Ovary (tissue), 9 donors: ENCODE results near the gene HPCAL1. TPM values are rescaled to one million over a fixed set of nuclear protein-coding genes. Genes with fewer than 3 reads are reported as not detected.
"Not testable (repeated sequence)": the region's sequence is repeated elsewhere in the genome, so short reads cannot be mapped to it uniquely, and the experiment has no call there.

Experiments
- DNase-seq, 5 donors: peaks; one replicate each; pipeline ENCODE4 v3.0.0-alpha.2; 2019 to 2020
- H3K27ac ChIP-seq, 2 donors: fragments of 200-600 bp; one replicate each; pipeline versions ENCODE4 v1.5.1 to v1.8.0; 2019 to 2022
- H3K27me3 ChIP-seq: fragments of 200-600 bp; one replicate; pipeline ENCODE4 v1.8.0; 2022
- H3K36me3 ChIP-seq: fragments of 200-600 bp; sonication (generic); one replicate; pipeline ENCODE4 v1.5.1; 2019
- H3K4me1 ChIP-seq: one replicate; pipeline ENCODE4 v1.8.1; 2013; ENCODE audit warnings: mild to moderate bottlenecking, moderate library complexity; ENCODE audit not compliant: insufficient read depth
- H3K4me3 ChIP-seq: fragments of 200-600 bp; sonication (generic); one replicate; pipeline ENCODE4 v1.5.1; 2017
- H3K9me3 ChIP-seq, 2 donors: fragments of 200-600 bp in 1 of 2; sonication (generic) in 1 of 2; one replicate each; pipeline versions ENCODE4 v1.5.1 to v1.8.1; 2013 to 2019; ENCODE audit warnings: mild to moderate bottlenecking in 1 of 2, moderate library complexity in 1 of 2
- CTCF ChIP-seq, 3 donors: fragments of 450-650 bp in 2 of 3; fragments of 200-600 bp in 1 of 3; IDR thresholded peaks; one replicate each; pipeline versions ENCODE4 v1.5.1 to v1.8.0; 2016 to 2022; ENCODE audit warnings: antibody characterized with exemption in 3 of 3, mild to moderate bottlenecking in 1 of 3
- EP300 ChIP-seq: sonication (generic); formaldehyde crosslinking; IDR thresholded peaks from one replicate; pipeline ENCODE4 v1.6.1; 2017; ENCODE audit warnings: antibody characterized with exemption
- POLR2A ChIP-seq: fragments of 450-650 bp; IDR thresholded peaks from one replicate; pipeline ENCODE4 v1.6.1; 2017; ENCODE audit warnings: antibody characterized with exemption, mild to moderate bottlenecking, moderate library complexity
- WGBS, 3 donors: extraction: QIAGEN DNeasy Blood & Tissue Kit in 1 of 3; methylation state at CpG; one replicate each; pipeline versions ENCODE4 v1.1.5 to v1.1.7; 2013 to 2017; 5-methylcytosine and 5-hydroxymethylcytosine counted together
- intact Hi-C, 4 donors: fragments of 100-400 bp; cut with DNase I; formaldehyde crosslinking; loops; one replicate each; pipeline versions ENCODE4 v1.11.0 to v1.15.1; 2022 to 2023
- polyA plus RNA-seq, 2 donors: library from polyadenylated mRNA; stranded (reverse); fragments of 200-250 nt in 1 of 2; fragments of 350-450 nt in 1 of 2; fragmentation: Illumina TruSeq in 1 of 2; extraction: RNeasy Lipid Tissue Mini Kit (QIAGEN cat#74804) in 1 of 2; gene quantifications; one replicate each; pipeline ENCODE4 v1.2.3, GENCODE V29; 2013 to 2014
- total RNA-seq, 7 donors: library from RNA; depleted of rRNA in 2 of 7; stranded (reverse); fragments of >200 nt in 2 of 7; fragmentation: NEBNext Ultra II Directional in 3 of 7; extraction: Animal tissue kit (Norgen Biotek cat#: 25700) in 3 of 7; gene quantifications; one replicate each; pipeline versions ENCODE4 v1.1.0 to v1.2.4, GENCODE V29; 2016 to 2023
- donor health status: DM: no; HTN: no; CAD: no; lungs with moderate emphysema.
- donor health status: DM: no; HTN: no; CAD: no.
- donor health status: Bipolar disorder and iron deficiency.
- donor health status: DM: yes; HTN: yes; CAD: no.
- donor health status: DM: no; HTN: no; CAD: no.
- donor health status: DM: yes; HTN: yes; CAD: no.

Gene HPCAL1
- total and polyA plus RNA-seq, 9 donors: 11.4 to 69.5 (median 18.5) TPM

GRCh38 chr2:10257500-10258147 is 45.1 kb upstream of the HPCAL1 start:
- WGBS, 3 donors: 85 to 88% (median 86%) methylated on average over 16 of the region's 16 CpGs
- Histone ChIP-seq H3K4me3 (no peak overlapping the region), H3K4me1 (no peaks in the 10 kb centered on the region), H3K36me3 (no peaks in the 10 kb centered on the region), H3K27ac (no peak overlapping the region), H3K9me3 (no peaks in the 10 kb centered on the region), H3K27me3 (no peaks in the 10 kb centered on the region)
- intact Hi-C loops: no loop called here
- peak in 1 of 5 donors; percentile 2 for DNase-seq
- TF ChIP-seq EP300: no peak
- TF ChIP-seq POLR2A: no peak
- no peak for TF ChIP-seq CTCF (IDR thresholded peaks at IDR 0.05)

- intact Hi-C loops: no loop called here
- Histone ChIP-seq H3K4me1 (no peaks in the 10 kb centered on the region), H3K9me3 (no peaks in the 10 kb centered on the region), H3K36me3 (no peaks in the 10 kb centered on the region), H3K27ac (no peak overlapping the region), H3K27me3 (no peaks in the 10 kb centered on the region), H3K4me3 (no peak overlapping the region)
- TF ChIP-seq CTCF (IDR thresholded peaks at IDR 0.05): no peak
- no peak for TF ChIP-seq POLR2A
- no peak for TF ChIP-seq EP300
- 61 to 71% (median 67%) methylated on average over 5 of the region's 5 CpGs for WGBS, 3 donors
- DNase-seq: peak in 1 of 5 donors; percentile 4
These were observed 44.4 kb upstream of the HPCAL1 start for GRCh38 chr2:10258326-10258725.

DNA sequence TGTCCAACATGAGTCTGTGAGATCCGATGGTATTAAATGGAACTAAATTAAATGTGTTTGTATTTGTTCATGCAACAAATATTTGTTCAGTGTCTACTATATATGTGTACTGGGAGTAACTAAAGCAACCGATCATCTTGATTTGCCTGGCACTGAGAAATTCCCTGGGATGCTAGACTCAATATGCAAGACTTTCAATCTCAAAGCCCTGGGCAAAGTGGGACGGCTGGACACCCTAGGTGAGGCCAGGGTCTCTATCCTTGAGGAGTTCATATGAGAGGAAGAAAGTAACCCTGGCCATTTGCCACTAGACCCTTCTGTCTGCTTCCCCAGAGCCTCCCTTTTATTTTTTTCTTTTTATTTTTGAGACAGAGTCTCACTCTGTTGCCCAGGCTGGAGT is 44.0 kb upstream of the HPCAL1 start:
- intact Hi-C loops: no loop called here
- Histone ChIP-seq H3K27me3 (no peaks in the 10 kb centered on the region), H3K4me3 (no peak overlapping the region), H3K36me3 (no peaks in the 10 kb centered on the region), H3K4me1 (no peaks in the 10 kb centered on the region), H3K9me3 (no peaks in the 10 kb centered on the region), H3K27ac (no peak overlapping the region)
- DNase-seq: no peak
- WGBS, 3 donors: 84 to 87% (median 85%) methylated on average over 3 of the region's 3 CpGs
- TF ChIP-seq EP300 (no peak), CTCF (IDR thresholded peaks at IDR 0.05) (no peak), POLR2A (no peak)

DNA sequence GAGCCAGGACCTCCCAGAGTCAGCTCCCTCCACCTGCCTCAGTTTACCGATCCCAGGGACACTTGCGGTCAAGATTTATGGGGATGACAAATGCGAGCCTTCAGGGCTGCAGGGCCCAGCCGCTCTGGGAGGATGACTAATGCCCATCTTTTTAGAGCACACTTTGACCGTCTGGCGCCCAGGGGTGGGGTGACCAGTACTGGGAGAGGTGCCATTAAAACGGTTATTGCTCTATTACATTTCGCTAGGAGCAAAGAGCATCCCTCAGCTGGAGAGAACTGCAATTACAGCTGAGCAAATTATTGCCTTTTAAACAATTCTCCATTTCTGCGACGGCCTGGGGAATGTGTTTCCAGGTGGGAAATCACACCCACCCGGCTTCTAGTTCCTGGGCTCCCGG is 42.6 kb upstream of the HPCAL1 start:
- no peak for TF ChIP-seq POLR2A
- no peak for TF ChIP-seq EP300
- TF ChIP-seq CTCF (IDR thresholded peaks at IDR 0.05): no peak
- Histone ChIP-seq H3K9me3 (no peaks in the 10 kb centered on the region), H3K27ac (no peak overlapping the region), H3K4me1 (no peaks in the 10 kb centered on the region), H3K4me3 (no peak overlapping the region), H3K27me3 (no peaks in the 10 kb centered on the region), H3K36me3 (no peaks in the 10 kb centered on the region)
- intact Hi-C loops: no loop called here
- DNase-seq: peak in 1 of 5 donors; percentile 2
- WGBS, 3 donors: 73 to 81% (median 80%) methylated on average over 12 of the region's 12 CpGs

DNA sequence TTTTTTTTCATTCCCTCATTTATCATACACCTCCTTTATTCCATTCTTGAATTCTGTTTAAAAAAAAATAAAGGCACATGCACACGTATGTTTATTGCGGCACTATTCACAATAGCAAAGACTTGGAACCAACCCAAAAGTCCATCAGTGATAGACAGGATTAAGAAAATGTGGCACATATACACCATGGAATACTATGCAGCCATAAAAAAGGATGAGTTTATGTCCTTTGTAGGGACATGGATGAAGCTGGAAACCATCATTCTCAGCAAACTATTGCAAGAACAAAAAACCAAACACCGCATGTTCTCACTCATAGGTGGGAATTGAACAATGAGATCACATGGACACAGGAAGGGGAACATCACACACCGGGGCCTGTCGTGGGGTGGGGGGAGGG is 39.2 kb upstream of the HPCAL1 start:
- H3K4me1 ChIP-seq, DNase-seq, intact Hi-C loops, H3K9me3 ChIP-seq, H3K27ac ChIP-seq, H3K4me3 ChIP-seq, H3K36me3 ChIP-seq, H3K27me3 ChIP-seq: not testable (repeated sequence)
- WGBS, 3 donors: 64 to 84% (median 77%) methylated on average over 4 to 5 of the region's 5 CpGs
